Effector memory CD4-positive, alpha-beta T cell (primary cell): ENCODE results near the gene WT1.

Source experiments
- DNase-seq, 3 donors: peaks; one replicate each; pipeline ENCODE4 v3.0.0-alpha.2; 2020
- H3K27ac ChIP-seq: 2 replicates; pipeline ENCODE4 v1.7.0; 2013; ENCODE audit warnings: mild to moderate bottlenecking, low read length, moderate library complexity; ENCODE audit not compliant: insufficient read depth, poor library complexity, severe bottlenecking
- H3K27me3 ChIP-seq: replicated peaks from 2 replicates; pipeline ENCODE4 v1.7.0; 2013; ENCODE audit warnings: mild to moderate bottlenecking, low read length; ENCODE audit not compliant: insufficient read depth, control insufficient read depth, poor library complexity, severe bottlenecking
- H3K36me3 ChIP-seq: 2 replicates; pipeline ENCODE4 v1.7.0; 2013; ENCODE audit warnings: mild to moderate bottlenecking, low read length, moderate library complexity; ENCODE audit not compliant: control insufficient read depth, insufficient read depth
- H3K4me1 ChIP-seq: 2 replicates; pipeline ENCODE4 v1.7.0; 2013; ENCODE audit warnings: low read length, mild to moderate bottlenecking; ENCODE audit not compliant: control insufficient read depth, insufficient read depth, poor library complexity, severe bottlenecking
- H3K4me3 ChIP-seq: 2 replicates; pipeline ENCODE4 v1.7.0; 2013; ENCODE audit warnings: low read length, low read depth, mild to moderate bottlenecking; ENCODE audit not compliant: insufficient read depth, poor library complexity, severe bottlenecking
- H3K9me3 ChIP-seq: 2 replicates; pipeline ENCODE4 v1.7.0; 2013; ENCODE audit warnings: mild to moderate bottlenecking, low read length, moderate library complexity; ENCODE audit not compliant: control insufficient read depth

The WT1 gene

GRCh38 chr11:32391479-32391878 lies 43.9 kb downstream of the WT1 start:
- no peaks in the 10 kb centered on the region for H3K4me1 ChIP-seq
- H3K27me3 ChIP-seq = no peaks in the 10 kb centered on the region
- DNase-seq = no peak
- no peak overlapping the region for H3K4me3 ChIP-seq
- no peak overlapping the region for H3K27ac ChIP-seq
- H3K36me3 ChIP-seq = no peaks in the 10 kb centered on the region
- H3K9me3 ChIP-seq = no peaks in the 10 kb centered on the region

GRCh38 chr11:32390712-32391111 lies 44.6 kb downstream of the WT1 start:
- H3K9me3 ChIP-seq = no peaks in the 10 kb centered on the region
- no peak for DNase-seq
- no peaks in the 10 kb centered on the region for H3K27me3 ChIP-seq
- no peaks in the 10 kb centered on the region for H3K36me3 ChIP-seq
- H3K4me1 ChIP-seq = no peaks in the 10 kb centered on the region
- H3K27ac ChIP-seq = no peak overlapping the region
- no peak overlapping the region for H3K4me3 ChIP-seq

DNA sequence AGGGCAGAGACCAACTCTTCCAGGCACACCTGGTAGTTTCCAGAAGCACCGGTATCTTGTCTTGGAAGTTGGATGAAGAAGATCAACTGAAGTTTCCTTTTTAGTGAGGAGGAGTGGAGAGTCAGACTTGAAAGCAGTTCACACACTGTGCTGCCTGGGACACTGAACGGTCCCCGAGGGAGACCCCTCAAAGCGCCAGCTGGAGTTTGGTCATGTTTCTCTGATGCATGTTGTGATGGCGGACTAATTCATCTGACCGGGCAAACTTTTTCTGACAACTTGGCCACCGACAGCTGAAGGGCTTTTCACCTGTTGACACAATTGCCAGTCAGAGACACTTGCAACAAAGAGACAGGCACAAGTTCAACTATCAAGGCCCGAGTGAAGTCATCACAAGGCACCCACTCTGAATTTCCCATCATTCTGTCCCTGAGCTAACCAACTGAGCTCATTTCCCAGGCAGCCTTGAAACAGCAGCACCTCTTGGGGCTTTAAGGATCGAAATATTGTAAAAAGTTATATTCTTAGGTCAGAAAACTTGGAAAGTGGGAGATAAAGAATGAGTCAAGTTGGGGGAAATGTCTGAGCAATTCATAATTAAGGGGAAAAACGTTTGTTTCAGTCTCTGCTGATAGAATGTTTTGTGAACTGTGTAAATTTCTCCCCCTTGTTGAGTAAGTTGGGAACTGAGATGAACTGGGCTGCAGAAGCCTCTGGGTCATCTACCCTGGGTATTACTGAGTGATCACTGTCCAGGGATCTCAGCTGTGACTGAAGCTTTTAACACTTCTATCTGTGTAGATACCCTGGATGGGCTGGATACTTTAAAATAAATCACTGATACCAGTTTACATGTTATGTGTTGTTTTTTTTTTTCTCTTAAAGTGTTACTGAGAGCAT lies 46.2 kb downstream of the WT1 start:
- Histone ChIP-seq H3K36me3 (no peaks in the 10 kb centered on the region), H3K4me1 (no peaks in the 10 kb centered on the region), H3K27me3 (peaks cover 3% of the 10 kb centered on the region), H3K27ac (no peak overlapping the region), H3K4me3 (no peak overlapping the region), H3K9me3 (no peaks in the 10 kb centered on the region)
- no peak for DNase-seq

DNA sequence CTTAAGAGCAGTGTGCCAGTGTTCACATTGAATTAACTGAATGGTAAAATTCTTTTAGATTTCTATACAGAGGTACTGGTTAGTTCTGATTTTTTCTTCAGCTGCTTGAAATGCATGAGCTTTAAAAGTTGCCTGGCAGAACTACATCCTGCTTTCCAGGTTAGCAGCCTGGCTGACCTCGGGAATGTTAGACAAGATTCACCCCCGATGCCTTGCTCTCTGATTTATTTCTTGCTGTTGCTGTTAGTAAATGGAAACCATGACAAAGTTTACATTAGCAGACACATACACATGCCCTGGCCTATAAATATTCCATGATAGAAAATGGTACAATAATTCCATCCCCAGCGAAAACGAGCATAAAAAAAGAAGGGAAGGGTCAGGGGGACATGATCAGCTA lies 47.0 kb downstream of the WT1 start:
- H3K36me3 ChIP-seq = no peaks in the 10 kb centered on the region
- H3K4me3 ChIP-seq = no peak overlapping the region
- DNase-seq = no peak
- no peaks in the 10 kb centered on the region for H3K4me1 ChIP-seq
- peaks cover 4% of the 10 kb centered on the region for H3K27me3 ChIP-seq
- H3K27ac ChIP-seq = no peak overlapping the region
- H3K9me3 ChIP-seq = no peaks in the 10 kb centered on the region

- peaks cover 4% of the 10 kb centered on the region for H3K27me3 ChIP-seq
- H3K27ac ChIP-seq = no peak overlapping the region
- no peaks in the 10 kb centered on the region for H3K4me1 ChIP-seq
- no peaks in the 10 kb centered on the region for H3K36me3 ChIP-seq
- DNase-seq = no peak
- H3K9me3 ChIP-seq = no peaks in the 10 kb centered on the region
- H3K4me3 ChIP-seq = no peak overlapping the region
Measured at GRCh38 chr11:32387411-32387810, 47.9 kb downstream of the WT1 start.

DNA sequence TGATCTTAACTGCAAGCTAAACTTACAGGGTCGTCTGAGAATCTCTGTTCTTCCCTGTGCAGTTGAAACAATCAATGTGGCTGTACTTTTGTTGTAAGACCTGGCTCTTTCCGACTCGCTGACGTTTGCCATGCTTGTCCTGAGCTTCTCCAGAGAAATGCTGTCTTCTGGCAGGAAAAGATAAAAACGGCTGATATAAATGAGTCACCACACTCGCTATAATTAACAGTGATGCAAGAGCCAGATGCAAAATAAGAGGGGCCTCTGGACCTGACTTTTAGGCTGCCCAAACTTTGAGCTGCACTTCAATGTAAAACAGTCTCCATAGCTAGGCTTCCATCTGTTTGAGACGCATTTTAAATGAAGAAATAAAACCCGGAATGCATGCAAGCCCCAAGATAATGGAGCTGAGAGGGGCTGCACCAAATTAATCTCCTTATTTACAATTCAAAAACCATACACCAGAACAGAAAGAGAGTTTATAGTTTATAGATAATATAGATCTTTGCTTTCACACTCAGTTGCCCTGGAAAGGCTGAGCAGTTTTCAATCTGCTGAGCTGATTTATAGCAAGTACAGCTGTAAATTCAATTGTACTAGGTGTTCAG lies 48.5 kb downstream of the WT1 start:
- no peak overlapping the region for H3K4me3 ChIP-seq
- H3K4me1 ChIP-seq = no peaks in the 10 kb centered on the region
- no peak overlapping the region for H3K27ac ChIP-seq
- no peaks in the 10 kb centered on the region for H3K9me3 ChIP-seq
- H3K27me3 ChIP-seq = peaks cover 4% of the 10 kb centered on the region
- DNase-seq = no peak
- H3K36me3 ChIP-seq = no peaks in the 10 kb centered on the region

DNA sequence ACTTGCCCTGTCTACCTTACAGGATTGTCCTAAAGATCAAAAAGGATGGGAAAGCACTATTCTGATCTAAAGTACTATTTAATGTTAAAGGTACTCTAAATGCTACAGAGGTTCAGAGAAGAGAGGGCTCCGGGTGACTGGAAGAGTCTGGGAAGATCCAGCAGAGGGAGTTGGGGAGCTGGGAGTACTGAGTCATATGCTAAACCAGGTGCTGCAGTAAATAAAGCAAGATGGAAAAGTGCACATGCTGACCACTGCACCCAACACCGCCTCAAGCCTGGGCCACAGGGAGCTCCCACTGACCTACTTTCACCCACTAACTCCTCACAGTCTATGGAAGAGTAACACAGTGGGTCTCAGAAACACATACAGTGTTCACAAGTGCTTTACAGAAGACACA lies 49.3 kb downstream of the WT1 start:
- DNase-seq = no peak
- Histone ChIP-seq H3K27me3 (peaks cover 4% of the 10 kb centered on the region), H3K4me1 (no peaks in the 10 kb centered on the region), H3K9me3 (no peaks in the 10 kb centered on the region), H3K36me3 (no peaks in the 10 kb centered on the region), H3K4me3 (no peak overlapping the region), H3K27ac (no peak overlapping the region)

GRCh38 chr11:32382339-32383049 lies 52.8 kb downstream of the WT1 start:
- Histone ChIP-seq H3K9me3 (no peaks in the 10 kb centered on the region), H3K4me1 (no peaks in the 10 kb centered on the region), H3K27ac (no peak overlapping the region), H3K27me3 (peaks cover 4% of the 10 kb centered on the region), H3K36me3 (no peaks in the 10 kb centered on the region), H3K4me3 (no peak overlapping the region)
- DNase-seq = no peak

GRCh38 chr11:32381179-32381578 lies 54.2 kb downstream of the WT1 start:
- DNase-seq = no peak
- Histone ChIP-seq H3K36me3 (no peaks in the 10 kb centered on the region), H3K27me3 (peaks cover 4% of the 10 kb centered on the region), H3K27ac (no peak overlapping the region), H3K4me1 (no peaks in the 10 kb centered on the region), H3K9me3 (no peaks in the 10 kb centered on the region), H3K4me3 (no peak overlapping the region)

DNA sequence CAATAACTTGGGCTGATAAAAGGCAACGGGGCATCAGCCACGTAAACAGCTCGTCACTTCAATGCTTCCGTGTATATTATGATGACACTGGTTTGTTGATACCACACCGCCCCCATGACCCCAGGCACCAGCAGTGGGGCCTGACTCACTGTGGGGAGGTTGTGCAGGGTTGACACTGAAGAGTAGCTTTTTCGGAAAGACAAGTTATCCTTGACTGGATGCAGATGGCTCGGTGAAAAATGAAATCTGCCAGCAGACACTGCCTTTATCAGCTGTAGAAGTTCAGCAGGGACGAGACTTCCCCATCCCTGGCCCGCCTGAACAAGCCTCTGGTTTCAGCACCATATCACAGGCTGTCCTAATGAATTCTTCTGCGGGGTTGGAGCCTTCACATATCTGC lies 55.6 kb downstream of the WT1 start:
- Histone ChIP-seq H3K27ac (no peak overlapping the region), H3K36me3 (no peaks in the 10 kb centered on the region), H3K27me3 (peaks cover 4% of the 10 kb centered on the region), H3K4me1 (no peaks in the 10 kb centered on the region), H3K4me3 (no peak overlapping the region), H3K9me3 (no peaks in the 10 kb centered on the region)
- DNase-seq = no peak
